GM12865 (cell line): ENCODE data around the gene RCN2.

Source experiments
- DNase-seq: peaks from one replicate; pipeline ENCODE4 v3.0.0; 2010; ENCODE audit warnings: low read depth
- H3K4me3 ChIP-seq: 2 replicates; pipeline ENCODE4 v1.5.1; 2011; ENCODE audit warnings: mild to moderate bottlenecking, low read depth, low read length, control low read depth
- TF ChIP-seq, protein P1 (sequence below): IDR thresholded peaks from 2 replicates; pipeline ENCODE4 v1.5.1; 2011; ENCODE audit warnings: low read length, control low read depth, low read depth, inconsistent platforms; ENCODE audit not compliant: insufficient read depth; ENCODE audit errors: missing control alignments

The RCN2 gene

DNA sequence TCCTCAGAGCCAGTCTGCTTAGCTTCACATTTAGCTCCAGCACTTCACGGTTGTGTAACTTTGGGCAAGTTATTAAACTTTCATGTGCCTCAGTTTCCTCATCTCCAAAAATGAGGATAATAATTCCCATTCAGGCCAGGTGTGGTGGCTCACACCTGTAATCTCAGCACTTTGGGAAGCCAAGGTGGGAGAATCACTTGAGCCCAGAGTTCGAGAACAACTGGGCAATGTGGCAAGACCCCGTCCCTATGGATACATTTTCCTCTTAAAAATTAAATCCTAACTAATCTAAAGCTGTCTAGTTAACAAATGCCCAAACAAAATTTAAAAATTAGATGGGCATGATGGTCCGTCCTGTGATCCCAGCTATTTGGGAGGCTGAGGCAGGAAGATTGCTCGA, 7.2 kb downstream of the RCN2 start:
- TF ChIP-seq, protein P1, sequence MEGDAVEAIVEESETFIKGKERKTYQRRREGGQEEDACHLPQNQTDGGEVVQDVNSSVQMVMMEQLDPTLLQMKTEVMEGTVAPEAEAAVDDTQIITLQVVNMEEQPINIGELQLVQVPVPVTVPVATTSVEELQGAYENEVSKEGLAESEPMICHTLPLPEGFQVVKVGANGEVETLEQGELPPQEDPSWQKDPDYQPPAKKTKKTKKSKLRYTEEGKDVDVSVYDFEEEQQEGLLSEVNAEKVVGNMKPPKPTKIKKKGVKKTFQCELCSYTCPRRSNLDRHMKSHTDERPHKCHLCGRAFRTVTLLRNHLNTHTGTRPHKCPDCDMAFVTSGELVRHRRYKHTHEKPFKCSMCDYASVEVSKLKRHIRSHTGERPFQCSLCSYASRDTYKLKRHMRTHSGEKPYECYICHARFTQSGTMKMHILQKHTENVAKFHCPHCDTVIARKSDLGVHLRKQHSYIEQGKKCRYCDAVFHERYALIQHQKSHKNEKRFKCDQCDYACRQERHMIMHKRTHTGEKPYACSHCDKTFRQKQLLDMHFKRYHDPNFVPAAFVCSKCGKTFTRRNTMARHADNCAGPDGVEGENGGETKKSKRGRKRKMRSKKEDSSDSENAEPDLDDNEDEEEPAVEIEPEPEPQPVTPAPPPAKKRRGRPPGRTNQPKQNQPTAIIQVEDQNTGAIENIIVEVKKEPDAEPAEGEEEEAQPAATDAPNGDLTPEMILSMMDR: no peak
- DNase-seq: no peak
- H3K4me3 ChIP-seq: no peak overlapping the region

DNA sequence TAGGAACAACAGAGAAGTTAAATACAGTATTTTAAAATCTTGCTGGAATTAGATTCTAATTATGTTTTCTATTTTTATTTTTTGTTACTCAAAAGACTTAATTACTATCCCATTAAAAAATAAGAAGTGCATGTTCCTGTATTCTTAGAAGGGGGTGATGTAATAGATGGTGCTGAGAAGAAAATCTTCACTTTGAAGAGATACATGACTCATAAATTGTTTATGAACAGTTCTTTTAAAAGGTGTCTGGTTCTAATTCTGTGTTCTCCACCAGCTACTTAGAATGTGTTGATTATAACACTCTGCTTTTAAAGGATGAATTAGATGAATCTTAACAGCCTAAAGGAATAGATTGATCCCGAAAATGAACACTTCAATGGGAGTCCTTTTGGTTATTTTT, 8.2 kb downstream of the RCN2 start:
- TF ChIP-seq, protein P1: no peak
- no peak for DNase-seq

DNA sequence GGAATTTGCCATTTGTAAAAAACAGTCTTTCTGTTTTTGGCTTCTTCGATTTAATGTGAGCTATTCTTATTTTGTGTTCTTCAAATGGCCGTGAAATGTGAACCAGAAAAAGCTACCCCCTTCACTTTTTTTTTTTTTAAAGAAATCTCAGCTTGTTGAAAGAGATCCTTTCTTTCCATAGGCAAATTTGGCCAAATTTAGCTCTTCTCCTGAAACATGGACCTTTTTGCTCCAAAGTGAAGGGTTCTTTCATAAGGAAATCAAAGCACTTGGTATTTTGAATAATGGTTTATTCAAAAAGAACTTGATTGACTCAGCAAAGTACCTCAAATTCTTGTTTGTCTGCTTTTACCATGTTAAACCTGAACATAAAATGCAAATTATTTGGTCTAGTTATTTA, 10.1 kb downstream of the RCN2 start:
- no peak overlapping the region for H3K4me3 ChIP-seq
- DNase-seq: no peak
- TF ChIP-seq, protein P1: no peak

More for the DNA sequence above, 8.2 kb downstream of the RCN2 start:
- H3K4me3 ChIP-seq: no peak overlapping the region

DNA sequence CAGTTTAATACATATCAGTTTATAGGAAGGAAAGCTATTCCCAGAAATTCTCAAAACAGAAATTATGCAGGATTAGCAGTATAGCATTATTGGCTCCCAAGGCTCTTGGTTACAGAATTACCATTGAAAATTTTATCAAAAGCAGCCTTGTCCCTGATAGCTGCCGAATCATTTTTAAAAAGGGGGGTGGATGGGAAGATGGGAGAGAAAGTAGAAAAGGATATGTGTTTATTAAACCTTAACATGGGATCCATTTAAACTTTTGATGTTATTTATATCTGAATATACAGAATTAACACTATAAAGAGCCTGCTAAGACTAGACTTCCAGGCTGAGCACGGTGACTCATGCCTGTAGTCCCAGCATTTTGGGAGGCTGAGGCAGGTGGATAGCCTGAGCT, 10.8 kb downstream of the RCN2 start:
- H3K4me3 ChIP-seq: no peak overlapping the region
- no peak for DNase-seq
- TF ChIP-seq, protein P1: no peak

DNA sequence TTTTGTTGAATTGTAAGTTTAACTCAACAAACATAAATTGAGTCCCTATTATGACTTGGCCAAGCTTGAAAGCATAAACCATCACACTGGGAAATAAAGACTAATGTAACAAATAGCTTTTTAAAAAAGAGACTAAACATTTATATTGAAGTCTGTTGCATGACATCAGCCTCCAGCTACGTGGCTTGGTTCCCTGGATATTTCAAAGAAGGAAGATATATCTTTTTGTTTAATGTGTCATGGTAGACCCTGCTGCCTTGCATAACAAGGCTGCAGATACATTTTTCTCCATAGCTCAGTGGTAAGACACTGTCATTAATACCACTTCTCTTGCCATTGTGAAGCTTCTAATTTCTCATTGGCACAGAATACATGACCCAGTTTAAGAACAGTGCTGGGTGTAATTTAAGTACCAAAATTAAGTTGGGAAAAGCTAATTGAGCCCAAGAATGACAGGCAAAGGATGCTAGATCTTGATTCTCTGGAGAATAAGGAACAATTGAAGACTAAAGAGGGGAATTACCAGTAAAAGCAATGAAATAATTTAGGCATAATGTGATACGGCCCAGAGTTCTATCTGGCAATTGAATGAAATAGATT, 14.0 kb downstream of the RCN2 start:
- DNase-seq: no peak
- TF ChIP-seq, protein P1: no peak
- no peak overlapping the region for H3K4me3 ChIP-seq

DNA sequence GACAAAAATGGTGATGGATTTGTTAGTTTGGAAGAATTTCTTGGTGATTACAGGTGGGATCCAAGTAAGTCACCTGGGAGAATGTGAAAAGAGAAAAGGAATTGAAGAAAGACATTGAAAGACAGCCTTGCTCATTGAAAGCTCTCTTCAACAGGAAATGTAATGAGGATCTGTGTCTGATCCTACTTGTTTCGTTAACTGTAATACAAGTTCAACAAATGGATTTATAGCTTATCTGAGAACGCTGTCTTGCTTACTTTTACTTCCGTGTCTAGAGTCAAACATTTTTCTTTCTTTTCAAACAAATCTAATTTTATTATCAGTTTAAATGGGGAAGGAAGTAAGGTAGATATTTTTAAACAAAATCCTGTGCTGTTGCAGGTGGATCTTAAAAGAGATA, 15.9 kb downstream of the RCN2 start:
- TF ChIP-seq, protein P1: no peak
- H3K4me3 ChIP-seq: no peak overlapping the region
- no peak for DNase-seq

DNA sequence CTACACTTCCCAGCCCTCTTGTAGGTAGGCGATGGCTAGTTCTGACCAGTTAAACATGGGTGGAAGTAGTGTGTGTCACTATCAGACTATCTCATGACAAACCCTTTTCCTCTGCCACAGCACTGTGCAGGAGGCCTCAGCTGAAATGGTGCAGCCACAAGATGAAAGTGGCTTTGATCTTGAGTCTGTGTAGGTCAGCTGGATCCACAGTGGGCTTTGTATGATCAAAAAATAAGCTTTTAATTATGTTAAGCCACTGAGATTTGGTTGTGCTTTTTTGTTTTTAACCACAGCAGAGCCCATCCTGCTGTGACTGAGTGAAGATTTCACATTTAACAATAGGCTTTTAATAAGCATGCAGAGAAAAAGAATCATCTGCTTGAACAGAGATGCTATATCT, 19.7 kb downstream of the RCN2 start:
- TF ChIP-seq, protein P1: no peak
- no peak for DNase-seq

More for the DNA sequence above, 19.7 kb downstream of the RCN2 start:
- no peak overlapping the region for H3K4me3 ChIP-seq
